ENCODE measurements around the gene LRG1.

DNA sequence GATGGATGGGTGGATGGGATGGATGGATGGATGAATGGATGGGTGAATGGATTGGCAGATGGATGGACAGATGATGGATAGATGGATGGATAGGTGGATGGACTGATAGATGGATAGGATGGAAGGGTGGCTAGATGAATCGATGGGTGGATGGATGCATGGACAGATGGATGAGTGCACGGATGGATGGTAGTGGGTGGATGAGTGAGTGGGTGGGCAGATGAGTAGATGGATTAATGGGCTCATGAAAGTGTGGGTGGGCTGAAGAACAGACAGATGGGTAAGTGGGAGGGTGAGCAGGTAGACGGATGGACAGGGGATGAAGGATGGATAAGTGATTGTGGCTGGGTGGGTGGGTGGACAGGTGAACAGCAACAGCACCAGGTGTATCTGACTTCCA, 13.9 kb upstream of the LRG1 start:
- TF ChIP-seq, protein P1, sequence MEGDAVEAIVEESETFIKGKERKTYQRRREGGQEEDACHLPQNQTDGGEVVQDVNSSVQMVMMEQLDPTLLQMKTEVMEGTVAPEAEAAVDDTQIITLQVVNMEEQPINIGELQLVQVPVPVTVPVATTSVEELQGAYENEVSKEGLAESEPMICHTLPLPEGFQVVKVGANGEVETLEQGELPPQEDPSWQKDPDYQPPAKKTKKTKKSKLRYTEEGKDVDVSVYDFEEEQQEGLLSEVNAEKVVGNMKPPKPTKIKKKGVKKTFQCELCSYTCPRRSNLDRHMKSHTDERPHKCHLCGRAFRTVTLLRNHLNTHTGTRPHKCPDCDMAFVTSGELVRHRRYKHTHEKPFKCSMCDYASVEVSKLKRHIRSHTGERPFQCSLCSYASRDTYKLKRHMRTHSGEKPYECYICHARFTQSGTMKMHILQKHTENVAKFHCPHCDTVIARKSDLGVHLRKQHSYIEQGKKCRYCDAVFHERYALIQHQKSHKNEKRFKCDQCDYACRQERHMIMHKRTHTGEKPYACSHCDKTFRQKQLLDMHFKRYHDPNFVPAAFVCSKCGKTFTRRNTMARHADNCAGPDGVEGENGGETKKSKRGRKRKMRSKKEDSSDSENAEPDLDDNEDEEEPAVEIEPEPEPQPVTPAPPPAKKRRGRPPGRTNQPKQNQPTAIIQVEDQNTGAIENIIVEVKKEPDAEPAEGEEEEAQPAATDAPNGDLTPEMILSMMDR (conservative IDR thresholded peaks at IDR 0.05; ENCODE audit: low read depth in 2 of 2) = no peak
- TF ChIP-seq NANOG (IDR thresholded peaks at IDR 0.05; ENCODE audit: borderline replicate concordance) (no peak), ZNF114 (CRISPR knock-in tag; IDR thresholded peaks at IDR 0.05) (no peak), JUNB (IDR thresholded peaks at IDR 0.05; ENCODE audit: unreplicated experiment) (no peak), POLR2AphosphoS5 (IDR thresholded peaks at IDR 0.05; ENCODE audit: low read depth) (no peak), EZH2 (IDR thresholded peaks at IDR 0.05; ENCODE audit: low read depth, unreplicated experiment) (no peak)

All from GM23338 (cell line).